Iris pigment epithelial cell (primary cell): ENCODE measurements around the gene EXD3.
"Not testable (repeated sequence)": the region's sequence is repeated elsewhere in the genome, so short reads cannot be mapped to it uniquely, and the experiment has no call there.

Experiments used
- DNase-seq: peaks from one replicate; pipeline ENCODE4 v3.0.0-alpha.2; 2011; ENCODE audit warnings: low read depth

EXD3 gene

GRCh38 chr9:137379761-137380161 lies 43.2 kb downstream of the EXD3 start:
- DNase-seq = no peak

- not testable (repeated sequence) for DNase-seq
Measured at GRCh38 chr9:137378688-137379410, 44.1 kb downstream of the EXD3 start.

GRCh38 chr9:137376386-137376785 lies 46.6 kb downstream of the EXD3 start:
- no peak for DNase-seq

GRCh38 chr9:137375321-137376058 lies 47.5 kb downstream of the EXD3 start:
- DNase-seq = no peak

- DNase-seq = no peak
Measured at GRCh38 chr9:137374131-137374845, 48.7 kb downstream of the EXD3 start.

- no peak for DNase-seq
Measured at GRCh38 chr9:137373611-137373980, 49.4 kb downstream of the EXD3 start.

- DNase-seq = no peak
Measured at GRCh38 chr9:137372693-137373610, 50.0 kb downstream of the EXD3 start.

GRCh38 chr9:137371946-137372651 lies 50.9 kb downstream of the EXD3 start:
- no peak for DNase-seq

GRCh38 chr9:137371521-137371941 lies 51.4 kb downstream of the EXD3 start:
- no peak for DNase-seq

GRCh38 chr9:137370865-137371520 lies 52.0 kb downstream of the EXD3 start:
- no peak for DNase-seq

GRCh38 chr9:137369911-137370764 lies 52.8 kb downstream of the EXD3 start:
- no peak for DNase-seq

GRCh38 chr9:137369061-137369787 lies 53.7 kb downstream of the EXD3 start:
- DNase-seq = no peak

- no peak for DNase-seq
Measured at GRCh38 chr9:137368431-137369035, 54.4 kb downstream of the EXD3 start.

- no peak for DNase-seq
Measured at GRCh38 chr9:137367506-137368430, 55.2 kb downstream of the EXD3 start.

GRCh38 chr9:137366891-137367381 lies 56.0 kb downstream of the EXD3 start:
- DNase-seq = no peak

- DNase-seq = no peak
Measured at GRCh38 chr9:137366445-137366810, 56.5 kb downstream of the EXD3 start.
